A673 (cell line): ENCODE results near the gene SUCLG1.

Experiments
- EZH2 ChIP-seq: fragments of 200-600 bp; sonication (generic); IDR thresholded peaks from 2 replicates; pipeline ENCODE4 v1.6.1; 2017; ENCODE audit warnings: borderline replicate concordance, low read depth, mild to moderate bottlenecking, mixed read lengths, antibody characterized with exemption, low read length; ENCODE audit not compliant: poor library complexity, severe bottlenecking
- TF ChIP-seq, protein P1 (sequence below): fragments of 300-800, 200-600 bp; sonication (generic); conservative IDR thresholded peaks from 2 replicates; pipeline ENCODE4 v1.5.1; 2017; ENCODE audit warnings: low read depth, mild to moderate bottlenecking, antibody characterized with exemption, low read length, moderate library complexity, mixed read lengths

DNA sequence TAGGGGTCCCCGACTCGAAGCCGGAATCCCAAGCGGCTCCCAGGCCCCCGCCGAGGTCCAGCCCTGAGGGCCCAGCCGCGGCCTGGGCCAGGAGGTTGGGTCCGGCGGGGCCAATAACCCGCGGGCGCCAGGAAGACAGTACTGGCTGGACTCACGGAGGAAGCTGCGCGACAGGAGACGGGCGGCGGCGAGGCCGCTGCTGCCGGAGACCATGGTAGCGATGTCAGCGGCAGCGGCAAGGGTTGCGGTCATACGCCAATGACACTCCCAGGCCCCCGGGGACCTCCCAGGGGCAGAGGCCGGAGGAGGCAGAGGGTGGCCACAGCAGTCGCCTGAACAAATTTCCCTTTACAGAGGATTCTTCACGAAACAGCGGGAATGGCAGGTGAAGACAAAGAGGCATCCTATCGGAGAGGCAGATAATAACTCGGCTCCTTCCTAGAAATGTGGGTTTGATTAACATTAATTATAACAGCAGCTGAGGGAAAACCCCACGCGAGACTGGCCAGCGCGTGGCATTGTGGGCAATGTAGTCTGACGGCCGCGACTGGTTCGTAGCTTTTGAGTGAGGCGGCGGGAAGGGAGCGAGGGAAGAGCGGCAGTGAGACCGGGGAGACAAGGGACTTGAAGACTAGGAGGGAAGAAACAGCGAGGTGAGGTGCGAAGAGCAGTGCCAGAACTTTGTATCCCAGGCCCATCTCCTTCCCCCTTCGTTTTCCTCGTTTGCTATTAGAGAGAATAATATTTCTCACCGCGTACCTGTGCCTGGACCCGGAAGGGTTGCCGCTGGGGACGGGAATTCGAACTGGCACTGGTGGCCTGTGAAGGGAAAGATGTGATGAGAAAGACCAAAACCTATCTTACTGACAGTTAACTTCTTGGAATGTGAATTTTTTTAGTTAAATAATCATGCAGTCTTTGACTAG is at the start of gene SUCLG1:
- no peak for TF ChIP-seq EZH2
- TF ChIP-seq, protein P1, sequence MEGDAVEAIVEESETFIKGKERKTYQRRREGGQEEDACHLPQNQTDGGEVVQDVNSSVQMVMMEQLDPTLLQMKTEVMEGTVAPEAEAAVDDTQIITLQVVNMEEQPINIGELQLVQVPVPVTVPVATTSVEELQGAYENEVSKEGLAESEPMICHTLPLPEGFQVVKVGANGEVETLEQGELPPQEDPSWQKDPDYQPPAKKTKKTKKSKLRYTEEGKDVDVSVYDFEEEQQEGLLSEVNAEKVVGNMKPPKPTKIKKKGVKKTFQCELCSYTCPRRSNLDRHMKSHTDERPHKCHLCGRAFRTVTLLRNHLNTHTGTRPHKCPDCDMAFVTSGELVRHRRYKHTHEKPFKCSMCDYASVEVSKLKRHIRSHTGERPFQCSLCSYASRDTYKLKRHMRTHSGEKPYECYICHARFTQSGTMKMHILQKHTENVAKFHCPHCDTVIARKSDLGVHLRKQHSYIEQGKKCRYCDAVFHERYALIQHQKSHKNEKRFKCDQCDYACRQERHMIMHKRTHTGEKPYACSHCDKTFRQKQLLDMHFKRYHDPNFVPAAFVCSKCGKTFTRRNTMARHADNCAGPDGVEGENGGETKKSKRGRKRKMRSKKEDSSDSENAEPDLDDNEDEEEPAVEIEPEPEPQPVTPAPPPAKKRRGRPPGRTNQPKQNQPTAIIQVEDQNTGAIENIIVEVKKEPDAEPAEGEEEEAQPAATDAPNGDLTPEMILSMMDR, result no peak
